ENCODE results near the gene AK3.
A peak's percentile ranks its signal among the peaks of the same experiment; 100 is the strongest.
"Not testable (repeated sequence)": the region's sequence is repeated elsewhere in the genome, so short reads cannot be mapped to it uniquely, and the experiment has no call there.

AK3 gene

GRCh38 chr9:4740638-4741364 lies at the start of gene AK3:
AK3 (minus strand) TSS chr9:4741202; CDS start chr9:4741087, 115 bp downstream.
- peak; percentile 65 to 87 for DNase-seq

DNA sequence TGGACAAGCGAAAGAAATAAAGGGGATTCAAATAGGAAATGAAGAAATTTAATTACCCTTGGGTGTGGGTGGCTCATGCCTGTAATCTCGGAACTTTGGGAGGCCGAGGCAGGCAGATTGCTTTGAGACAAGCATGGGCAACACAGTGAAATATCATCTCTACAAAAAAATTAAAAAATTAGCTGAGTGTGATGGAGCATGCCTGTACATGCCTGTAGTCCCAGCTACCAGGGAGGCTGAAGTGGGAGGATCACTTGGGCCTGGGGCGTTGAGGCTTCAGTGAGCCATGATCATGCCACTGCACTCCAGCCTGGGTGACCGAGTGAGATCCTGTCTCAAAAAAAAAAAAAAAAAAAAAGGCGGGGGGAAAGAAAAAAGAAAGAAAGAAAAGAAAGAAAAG lies 47.7 kb upstream of the AK3 start:
- no peak for DNase-seq

- no peak for DNase-seq
Observed at GRCh38 chr9:4787876-4788275, 46.9 kb upstream of the AK3 start.

GRCh38 chr9:4786599-4786998 lies 45.6 kb upstream of the AK3 start:
- no peak for DNase-seq

- DNase-seq: no peak
Observed at GRCh38 chr9:4784403-4784802, 43.4 kb upstream of the AK3 start.

GRCh38 chr9:4783191-4783590 lies 42.2 kb upstream of the AK3 start:
- not testable (repeated sequence) for DNase-seq

DNA sequence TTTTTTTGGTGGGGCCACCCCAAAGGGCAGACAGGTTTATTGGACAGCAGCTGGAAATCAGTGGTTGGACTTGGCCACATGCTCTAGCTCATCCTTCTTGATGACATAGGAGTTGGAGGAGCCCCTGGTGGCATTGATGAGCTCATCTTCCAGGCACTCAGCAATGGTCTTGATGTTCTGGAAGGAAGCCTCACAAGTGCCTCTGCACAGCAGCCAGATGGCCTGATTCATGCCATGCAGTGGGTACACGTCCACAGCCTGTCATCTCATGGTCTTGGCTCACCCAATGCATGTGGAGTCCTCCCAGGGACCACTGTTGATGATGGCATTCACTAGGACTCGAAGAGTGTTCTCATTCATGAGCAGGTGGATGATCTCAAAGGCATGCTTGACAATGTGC lies 40.4 kb upstream of the AK3 start:
- DNase-seq: peak in 1 of 2 experiments; percentile 61

- no peak for DNase-seq
Observed at GRCh38 chr9:4780651-4781050, 39.6 kb upstream of the AK3 start.

- not testable (repeated sequence) for DNase-seq
Observed at GRCh38 chr9:4774958-4775357, 34.0 kb upstream of the AK3 start.

- DNase-seq: no peak
Observed at GRCh38 chr9:4774209-4774608, 33.2 kb upstream of the AK3 start.

- DNase-seq: no peak
Observed at GRCh38 chr9:4771788-4772187, 30.8 kb upstream of the AK3 start.

- DNase-seq: no peak
Observed at GRCh38 chr9:4769321-4770080, 28.5 kb upstream of the AK3 start.

- DNase-seq: no peak
Observed at GRCh38 chr9:4768681-4769080, 27.7 kb upstream of the AK3 start.

DNA sequence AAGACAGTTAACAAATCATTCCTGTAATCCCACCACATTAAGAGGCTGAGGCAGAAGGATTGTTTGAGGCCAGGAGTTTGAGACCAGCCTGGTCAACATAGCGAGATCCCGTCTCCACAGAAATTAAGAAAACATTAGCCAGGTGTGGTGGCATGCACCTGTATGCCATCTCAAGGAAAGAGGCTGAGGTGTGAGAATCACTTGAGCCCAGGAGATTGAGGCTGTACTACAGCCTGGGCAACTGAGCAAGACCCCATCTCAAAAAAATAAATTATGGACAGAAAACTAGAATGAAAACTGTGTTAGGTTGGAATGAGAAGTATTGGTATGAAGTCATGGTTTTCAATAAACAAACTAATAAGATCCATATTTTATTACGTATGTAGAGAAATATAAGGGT lies 23.0 kb upstream of the AK3 start:
- no peak for DNase-seq

DNA sequence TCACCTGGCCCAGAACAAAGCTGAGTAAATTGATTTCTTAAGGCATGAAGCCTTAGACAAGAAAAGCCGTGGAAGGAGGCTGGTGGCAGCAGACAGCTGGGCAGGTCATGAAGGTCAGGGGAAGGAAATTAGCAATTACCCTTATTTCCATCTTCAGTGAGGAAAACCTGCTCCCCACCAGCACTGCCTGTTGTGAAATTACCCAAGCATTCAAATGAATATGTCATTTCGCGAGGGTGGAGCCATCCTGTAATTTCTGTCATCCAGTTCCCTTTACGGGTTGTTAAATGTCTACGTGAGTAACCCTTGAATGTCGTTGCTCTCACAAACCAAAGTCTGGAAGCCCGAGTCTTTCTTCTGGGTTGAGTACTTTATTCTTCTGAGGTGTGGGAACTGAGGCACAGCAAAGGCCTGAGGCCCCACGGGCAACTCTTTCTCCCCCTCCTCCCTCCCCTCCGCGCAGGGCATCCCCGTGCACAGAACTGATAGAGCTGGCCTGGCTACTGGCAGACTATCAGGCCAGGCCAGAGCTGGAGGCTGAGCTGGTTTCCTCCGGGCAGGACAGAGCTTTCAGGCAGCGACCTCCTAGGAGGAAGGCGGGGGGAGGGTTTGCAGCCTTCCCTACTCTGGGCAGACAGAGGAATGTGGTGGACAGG lies 22.0 kb upstream of the AK3 start:
- DNase-seq: no peak

- peak; percentile 24 to 81 for DNase-seq
Observed at GRCh38 chr9:4762108-4762885, 21.3 kb upstream of the AK3 start.

DNA sequence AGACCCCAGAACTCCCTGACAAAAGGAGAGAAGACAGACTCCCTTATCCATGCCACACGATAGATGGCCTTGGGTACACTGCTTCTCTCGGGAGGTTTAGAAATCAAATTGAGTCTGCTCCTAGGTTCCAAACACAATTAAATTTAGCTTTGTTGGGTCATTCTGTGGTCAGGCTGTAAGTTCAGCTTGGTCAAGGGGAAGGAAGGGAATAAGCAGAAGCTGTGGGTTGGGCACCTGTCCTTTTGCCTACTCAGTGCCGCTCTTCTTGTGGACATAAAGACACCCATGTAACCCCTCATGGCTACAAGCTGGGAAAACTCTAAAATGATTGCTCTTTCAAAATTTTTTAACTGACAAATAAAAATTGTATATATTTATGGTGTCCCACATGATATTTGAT lies 19.1 kb upstream of the AK3 start:
- no peak for DNase-seq

- DNase-seq: no peak
Observed at GRCh38 chr9:4756420-4756819, 15.4 kb upstream of the AK3 start.

DNA sequence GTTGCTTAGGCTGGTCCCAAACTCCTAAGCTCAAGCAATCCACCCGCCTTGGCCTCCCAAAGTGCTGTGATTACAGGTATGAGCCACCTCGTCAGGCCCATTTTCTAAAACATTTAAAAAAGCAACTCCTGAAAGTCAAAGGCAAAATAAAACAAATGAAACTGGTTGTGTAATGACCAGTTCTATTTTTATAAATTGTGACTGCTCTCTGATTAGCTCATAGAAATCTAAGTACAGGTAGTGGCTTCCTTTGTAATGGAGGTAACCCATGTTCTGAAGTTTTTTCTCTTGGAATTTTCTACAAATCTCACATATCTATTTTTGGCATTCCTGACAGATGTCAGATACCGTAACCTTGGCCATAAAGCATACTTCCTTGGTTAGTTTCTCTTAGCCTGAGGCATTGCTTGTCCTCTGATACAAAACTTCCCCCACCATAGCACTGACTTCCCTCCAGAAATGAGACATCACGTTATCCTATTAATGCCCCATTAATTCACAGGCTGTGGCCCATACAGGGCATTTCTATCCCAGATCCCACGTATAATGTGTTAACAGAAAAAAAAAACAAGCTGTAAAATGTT lies 14.1 kb upstream of the AK3 start:
- DNase-seq: no peak

GRCh38 chr9:4754530-4754929 lies 13.5 kb upstream of the AK3 start:
- DNase-seq: not testable (repeated sequence)

- peak; percentile 48 to 75 for DNase-seq
Observed at GRCh38 chr9:4750023-4750673, 9.1 kb upstream of the AK3 start.

- no peak for DNase-seq
Observed at GRCh38 chr9:4748612-4749011, 7.6 kb upstream of the AK3 start.
